Uterus (tissue), 2 donors: ENCODE results near the gene FILIP1L.

Source experiments
- POLR2A ChIP-seq, 2 donors: fragments of 450-650 bp; IDR thresholded peaks; one replicate each; pipeline ENCODE4 v1.6.1; 2016; ENCODE audit warnings: antibody characterized with exemption in 2 of 2, mild to moderate bottlenecking in 1 of 2, moderate library complexity in 1 of 2
- TF ChIP-seq, protein P1 (sequence below), 4 experiments: fragments of 200-600 bp in 2 of 4; fragments of 450-650 bp in 2 of 4; sonication (generic) in 2 of 4; IDR thresholded peaks; one replicate each; pipeline ENCODE4 v1.5.1; 2016 to 2019; ENCODE audit warnings: antibody characterized with exemption in 4 of 4, mild to moderate bottlenecking in 2 of 4, moderate library complexity in 1 of 4

DNA sequence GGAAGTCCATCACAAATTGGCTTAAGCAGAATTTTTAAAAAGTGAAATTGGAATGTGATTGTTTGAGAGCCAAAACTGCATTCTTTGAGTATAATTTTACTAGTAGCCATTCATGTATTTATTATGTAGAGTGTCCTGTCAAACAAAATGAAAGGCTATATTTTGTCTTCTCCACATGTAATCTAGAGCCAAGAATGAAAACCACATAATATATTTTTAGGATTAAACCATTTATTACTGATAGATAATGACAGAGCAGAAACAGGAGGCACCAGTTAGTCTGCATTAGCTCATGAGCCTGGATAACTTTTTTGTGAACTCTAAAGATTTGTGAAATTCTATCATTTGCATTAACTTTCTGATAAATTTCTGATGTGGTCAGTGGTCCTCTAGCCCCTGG lies 130.2 kb downstream of the FILIP1L start:
- TF ChIP-seq, protein P1, sequence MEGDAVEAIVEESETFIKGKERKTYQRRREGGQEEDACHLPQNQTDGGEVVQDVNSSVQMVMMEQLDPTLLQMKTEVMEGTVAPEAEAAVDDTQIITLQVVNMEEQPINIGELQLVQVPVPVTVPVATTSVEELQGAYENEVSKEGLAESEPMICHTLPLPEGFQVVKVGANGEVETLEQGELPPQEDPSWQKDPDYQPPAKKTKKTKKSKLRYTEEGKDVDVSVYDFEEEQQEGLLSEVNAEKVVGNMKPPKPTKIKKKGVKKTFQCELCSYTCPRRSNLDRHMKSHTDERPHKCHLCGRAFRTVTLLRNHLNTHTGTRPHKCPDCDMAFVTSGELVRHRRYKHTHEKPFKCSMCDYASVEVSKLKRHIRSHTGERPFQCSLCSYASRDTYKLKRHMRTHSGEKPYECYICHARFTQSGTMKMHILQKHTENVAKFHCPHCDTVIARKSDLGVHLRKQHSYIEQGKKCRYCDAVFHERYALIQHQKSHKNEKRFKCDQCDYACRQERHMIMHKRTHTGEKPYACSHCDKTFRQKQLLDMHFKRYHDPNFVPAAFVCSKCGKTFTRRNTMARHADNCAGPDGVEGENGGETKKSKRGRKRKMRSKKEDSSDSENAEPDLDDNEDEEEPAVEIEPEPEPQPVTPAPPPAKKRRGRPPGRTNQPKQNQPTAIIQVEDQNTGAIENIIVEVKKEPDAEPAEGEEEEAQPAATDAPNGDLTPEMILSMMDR (IDR thresholded peaks at IDR 0.05) = no peak
- TF ChIP-seq POLR2A (IDR thresholded peaks at IDR 0.05) = no peak
